OCI-LY7 (cell line): ENCODE data around the gene KRTAP10-12.

Experiments used
- EZH2phosphoT487 ChIP-seq: fragments of 200-600 bp; sonication (generic); IDR thresholded peaks from 2 replicates; pipeline ENCODE4 v1.6.1; 2018; ENCODE audit warnings: low read depth, borderline replicate concordance, mild to moderate bottlenecking, mixed run types, antibody characterized with exemption, low read length, moderate library complexity, mixed read lengths
- TF ChIP-seq, protein P1 (sequence below): fragments of 200-600 bp; sonication (generic); conservative IDR thresholded peaks from 2 replicates; pipeline ENCODE4 v1.5.1; 2014; ENCODE audit warnings: mild to moderate bottlenecking, antibody characterized with exemption, low read length, moderate library complexity, mixed read lengths

- no peak for TF ChIP-seq EZH2phosphoT487
- TF ChIP-seq, protein P1, sequence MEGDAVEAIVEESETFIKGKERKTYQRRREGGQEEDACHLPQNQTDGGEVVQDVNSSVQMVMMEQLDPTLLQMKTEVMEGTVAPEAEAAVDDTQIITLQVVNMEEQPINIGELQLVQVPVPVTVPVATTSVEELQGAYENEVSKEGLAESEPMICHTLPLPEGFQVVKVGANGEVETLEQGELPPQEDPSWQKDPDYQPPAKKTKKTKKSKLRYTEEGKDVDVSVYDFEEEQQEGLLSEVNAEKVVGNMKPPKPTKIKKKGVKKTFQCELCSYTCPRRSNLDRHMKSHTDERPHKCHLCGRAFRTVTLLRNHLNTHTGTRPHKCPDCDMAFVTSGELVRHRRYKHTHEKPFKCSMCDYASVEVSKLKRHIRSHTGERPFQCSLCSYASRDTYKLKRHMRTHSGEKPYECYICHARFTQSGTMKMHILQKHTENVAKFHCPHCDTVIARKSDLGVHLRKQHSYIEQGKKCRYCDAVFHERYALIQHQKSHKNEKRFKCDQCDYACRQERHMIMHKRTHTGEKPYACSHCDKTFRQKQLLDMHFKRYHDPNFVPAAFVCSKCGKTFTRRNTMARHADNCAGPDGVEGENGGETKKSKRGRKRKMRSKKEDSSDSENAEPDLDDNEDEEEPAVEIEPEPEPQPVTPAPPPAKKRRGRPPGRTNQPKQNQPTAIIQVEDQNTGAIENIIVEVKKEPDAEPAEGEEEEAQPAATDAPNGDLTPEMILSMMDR, result no peak
Measured at GRCh38 chr21:44682580-44683151, 14.3 kb upstream of the KRTAP10-12 start.
